Measurements from ENCODE around the gene PDE1A. TPM values are rescaled to one million over a fixed set of nuclear protein-coding genes. Genes with fewer than 3 reads are reported as not detected.
A peak's percentile ranks its signal among the peaks of the same experiment; 100 is the strongest.

Gene PDE1A
- total and polyA plus RNA-seq, 2 of the 4 experiments (the other 2 are of a cell fraction), result 0.24 to 0.90 TPM

GRCh38 chr2:182359990-182360662 is 66.7 kb downstream of the PDE1A start:
- peak overlapping the region in 1 of 2 experiments; percentile 70; a peak in 2 of 4 replicates for H4K8ac ChIP-seq (ENCODE audit: low read depth in 2 of 2, low read length in 2 of 2)
- H3K18ac ChIP-seq (ENCODE audit: low read depth, low read length), result peak overlapping the region; percentile 54; the same call in 1 of the 2 replicates
- H2BK5ac ChIP-seq (ENCODE audit: low read depth, low read length, poor library complexity, severe bottlenecking), result peak overlapping the region; percentile 79
- POLR2A ChIA-PET (ENCODE audit: unreplicated experiment), result no interaction called here
- H3K27ac ChIP-seq (ENCODE audit: insufficient read depth, low read length), result peak overlapping the region; percentile 75; the same call in 1 of the 2 replicates
- no peaks in the 10 kb centered on the region for H3K27me3 ChIP-seq (ENCODE audit: control insufficient read depth, insufficient read depth, low read length)
- DNase-seq, result peak; percentile 79
- H4K5ac ChIP-seq (ENCODE audit: low read depth, low read length), result peak overlapping the region; percentile 35; the same call in 1 of the 2 replicates
- H3K4me3 ChIP-seq (ENCODE audit: insufficient read depth, low read depth, low read length), result no peak overlapping the region
- H3K9me3 ChIP-seq (ENCODE audit: control insufficient read depth, insufficient read depth, low read length), result no peaks in the 10 kb centered on the region
- peak overlapping the region; percentile 73 for H3K4me2 ChIP-seq (ENCODE audit: low read depth, low read length)
- peak overlapping the region; percentile 37; the same call in 1 of the 2 replicates for H2BK20ac ChIP-seq (ENCODE audit: low read depth, low read length)
- TF ChIP-seq USF2 (IDR thresholded peaks at IDR 0.05; ENCODE audit: low read depth, low read length), result no peak
- no peak for TF ChIP-seq RCOR1 (IDR thresholded peaks at IDR 0.05; ENCODE audit: insufficient replicate concordance, low read length)
- TF ChIP-seq CEBPB (IDR thresholded peaks at IDR 0.05; ENCODE audit: low read depth, low read length), result peak; percentile 68
- no peak for TF ChIP-seq BHLHE40 (IDR thresholded peaks at IDR 0.05; ENCODE audit: low read depth, low read length)
- no peak for TF ChIP-seq CTCF (conservative IDR thresholded peaks at IDR 0.05; ENCODE audit: low read depth, low read length)
- TF ChIP-seq MAFK (IDR thresholded peaks at IDR 0.05; ENCODE audit: low read depth, low read length), result no peak
- TF ChIP-seq MXI1 (IDR thresholded peaks at IDR 0.05; ENCODE audit: borderline replicate concordance, low read depth, low read length), result no peak
- no peaks in the 10 kb centered on the region for H3K9me1 ChIP-seq (ENCODE audit: insufficient read depth, low read length)
- H4K91ac ChIP-seq (ENCODE audit: insufficient read depth, low read depth, low read length), result peak overlapping the region; percentile 27; the same call in 1 of the 2 replicates
- H2AK5ac ChIP-seq (ENCODE audit: low read depth, low read length), result no peak overlapping the region
- H2AK9ac ChIP-seq (replicated peaks; ENCODE audit: low read depth, low read length, poor library complexity), result no peak overlapping the region
- H2BK120ac ChIP-seq (ENCODE audit: low read depth, low read length), result peak overlapping the region; percentile 43
- no peaks in the 10 kb centered on the region for H3K79me1 ChIP-seq (ENCODE audit: low read depth in 1 of 2, low read length in 2 of 2)
- BruUV-seq (replicated peaks), result no TSS peak
- in situ Hi-C loops (cut with MboI; ENCODE audit: low sequenced_read_pairs) (no loop called here), intact Hi-C loops (cut with micrococcal nuclease) (loop anchor here (5.0 kb wide), 1 partner anchor 287 kb away; no protein-coding TSS in a partner anchor), dilution Hi-C loops (cut with HindIII; ENCODE audit: low sequenced_read_pairs, unreplicated experiment) (no loop called here)
- no peak overlapping the region for H2AFZ ChIP-seq (replicated peaks; ENCODE audit: low read length, poor library complexity)
- H4K20me1 ChIP-seq (ENCODE audit: insufficient read depth, low read length), result no peaks in the 10 kb centered on the region
- peak; percentile 74 for ATAC-seq (ENCODE audit: low read depth)
- no peak overlapping the region for H3K56ac ChIP-seq (ENCODE audit: extremely low read depth, insufficient read depth, low read length)
- H3K14ac ChIP-seq (replicated peaks; ENCODE audit: low read depth, low read length), result no peak overlapping the region
- peaks cover 4% of the 10 kb centered on the region; the same call in 1 of the 2 replicates for H3K4me1 ChIP-seq (ENCODE audit: control insufficient read depth, insufficient read depth, low read length)
- CTCF ChIA-PET, result no interaction called here
- no peak overlapping the region for H3K9ac ChIP-seq (ENCODE audit: low read depth, low read length)
- 17% methylated on average over 1 of the region's 10 CpGs; no CpG with 5 or more reads in 1 of the 2 experiments for WGBS, 2 experiments (ENCODE audit: extremely low coverage in 2 of 2, insufficient read length in 1 of 2)
- no peaks in the 10 kb centered on the region for H3K36me3 ChIP-seq (ENCODE audit: control insufficient read depth, insufficient read depth, low read length)
- H3K4ac ChIP-seq (ENCODE audit: low read depth, low read length), result peak overlapping the region; percentile 25; the same call in 1 of the 2 replicates
- H3K23ac ChIP-seq (ENCODE audit: low read depth, low read length), result peak overlapping the region; percentile 48; the same call in 1 of the 2 replicates
- no peak overlapping the region for H2BK15ac ChIP-seq (ENCODE audit: low read depth, low read length)
